HFF-Myc (cell line): ENCODE results near the gene LRRC7.

Experiments
- DNase-seq: peaks from one replicate; pipeline ENCODE4 v3.0.0-alpha.2; 2011; ENCODE audit warnings: low read depth; ENCODE audit errors: extremely low read depth
- H3K4me3 ChIP-seq: replicated peaks from 2 replicates; pipeline ENCODE4 v1.5.1; 2011; ENCODE audit warnings: low read depth, mild to moderate bottlenecking, control low read depth, low read length
- TF ChIP-seq, protein P1 (sequence below): IDR thresholded peaks from 2 replicates; pipeline ENCODE4 v1.5.1; 2012; ENCODE audit warnings: mild to moderate bottlenecking, low read depth, low read length, control low read depth; ENCODE audit errors: missing control alignments

Gene LRRC7

DNA sequence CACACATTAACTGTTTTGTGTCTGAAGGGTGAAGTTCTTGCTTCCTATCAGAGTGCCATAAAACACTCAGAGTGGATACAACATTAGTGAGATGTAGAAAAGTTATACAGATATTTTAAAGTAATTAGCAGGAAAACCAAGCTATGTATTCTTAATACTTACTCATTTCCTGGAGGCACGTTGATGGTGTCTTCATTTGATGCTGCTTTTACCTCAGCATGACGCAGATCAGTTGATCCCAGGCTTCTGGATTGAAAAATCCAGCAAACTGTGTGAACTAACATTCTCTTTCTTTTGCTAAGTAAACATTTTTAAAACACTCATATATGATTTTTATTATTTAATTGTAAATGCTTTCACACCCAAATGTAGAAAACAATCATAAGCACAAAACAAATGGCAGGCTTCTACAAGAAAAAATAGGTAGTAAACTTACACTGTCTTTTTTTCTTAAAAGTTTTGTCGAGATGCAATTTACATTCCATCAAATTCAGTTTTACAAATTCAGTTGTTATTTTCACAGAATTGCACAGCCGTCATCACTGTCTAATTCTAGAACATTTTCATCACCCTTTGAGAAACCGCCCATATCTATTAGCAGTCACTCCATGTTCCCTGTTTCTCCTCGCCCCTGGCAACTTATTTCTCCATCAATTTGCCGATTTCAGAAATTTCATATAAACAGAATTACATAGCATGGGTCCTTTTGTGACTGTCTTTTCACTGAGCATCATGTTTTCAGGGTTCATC is 198.9 kb downstream of the LRRC7 start:
- TF ChIP-seq, protein P1, sequence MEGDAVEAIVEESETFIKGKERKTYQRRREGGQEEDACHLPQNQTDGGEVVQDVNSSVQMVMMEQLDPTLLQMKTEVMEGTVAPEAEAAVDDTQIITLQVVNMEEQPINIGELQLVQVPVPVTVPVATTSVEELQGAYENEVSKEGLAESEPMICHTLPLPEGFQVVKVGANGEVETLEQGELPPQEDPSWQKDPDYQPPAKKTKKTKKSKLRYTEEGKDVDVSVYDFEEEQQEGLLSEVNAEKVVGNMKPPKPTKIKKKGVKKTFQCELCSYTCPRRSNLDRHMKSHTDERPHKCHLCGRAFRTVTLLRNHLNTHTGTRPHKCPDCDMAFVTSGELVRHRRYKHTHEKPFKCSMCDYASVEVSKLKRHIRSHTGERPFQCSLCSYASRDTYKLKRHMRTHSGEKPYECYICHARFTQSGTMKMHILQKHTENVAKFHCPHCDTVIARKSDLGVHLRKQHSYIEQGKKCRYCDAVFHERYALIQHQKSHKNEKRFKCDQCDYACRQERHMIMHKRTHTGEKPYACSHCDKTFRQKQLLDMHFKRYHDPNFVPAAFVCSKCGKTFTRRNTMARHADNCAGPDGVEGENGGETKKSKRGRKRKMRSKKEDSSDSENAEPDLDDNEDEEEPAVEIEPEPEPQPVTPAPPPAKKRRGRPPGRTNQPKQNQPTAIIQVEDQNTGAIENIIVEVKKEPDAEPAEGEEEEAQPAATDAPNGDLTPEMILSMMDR, result no peak
- H3K4me3 ChIP-seq, result no peak overlapping the region
- DNase-seq, result no peak

DNA sequence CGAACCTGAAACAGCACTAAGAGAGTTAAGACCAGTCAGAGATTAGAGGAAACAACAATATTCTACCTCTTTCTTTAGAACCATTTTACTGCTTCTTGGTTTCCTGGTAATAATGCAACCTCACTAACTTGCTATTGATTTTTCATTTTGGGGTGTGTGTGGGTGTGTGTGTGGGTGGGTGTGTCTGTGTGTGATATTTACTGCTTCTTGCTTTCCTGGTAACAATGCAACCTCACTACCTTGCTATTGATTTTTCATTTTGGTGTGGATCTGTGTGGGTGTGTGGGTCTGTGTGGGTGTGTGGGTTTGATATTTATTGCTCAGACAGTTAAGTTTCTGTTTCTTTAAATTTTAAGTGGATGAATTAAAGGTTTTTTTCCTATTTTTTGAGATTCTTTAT is 208.8 kb downstream of the LRRC7 start:
- TF ChIP-seq, protein P1, result no peak
- DNase-seq, result no peak
- H3K4me3 ChIP-seq, result no peak overlapping the region

DNA sequence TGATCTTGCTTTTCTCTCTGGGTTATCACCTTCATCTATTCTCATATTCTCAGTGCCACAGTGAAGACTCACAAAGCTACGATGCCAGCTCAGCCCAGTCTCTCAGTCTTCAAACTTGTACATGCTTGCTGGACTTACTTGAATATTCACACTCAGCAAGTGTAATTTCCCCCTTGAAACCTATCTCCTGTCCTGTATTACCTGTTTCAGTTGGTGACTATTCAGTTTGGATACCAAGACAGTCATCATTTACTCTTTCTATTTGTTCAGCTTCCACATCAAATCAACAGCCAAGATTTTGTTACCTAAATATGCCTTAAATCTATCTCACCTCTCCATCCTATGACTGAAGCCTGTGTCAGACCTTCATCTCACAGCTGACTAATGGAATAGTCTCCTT is 209.7 kb downstream of the LRRC7 start:
- no peak for DNase-seq
- TF ChIP-seq, protein P1, result no peak

DNA sequence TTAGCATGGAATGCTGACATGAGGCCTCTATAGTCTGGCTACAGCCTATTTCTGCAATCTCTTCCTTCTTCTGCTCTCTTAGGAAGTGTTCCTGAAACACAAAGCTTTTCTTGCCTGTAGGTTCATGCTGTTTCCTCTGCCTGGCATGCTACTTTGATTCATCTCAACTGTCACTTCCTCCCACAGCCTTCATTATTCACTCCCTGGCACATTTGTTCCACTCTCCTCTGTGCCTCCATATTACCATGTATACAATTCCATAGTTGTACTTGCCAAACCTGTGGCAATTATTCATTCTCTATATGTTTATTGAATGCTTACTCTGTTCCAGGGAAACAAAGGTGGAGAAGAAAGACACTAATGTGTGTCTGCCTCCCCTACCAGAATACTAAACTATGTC is 210.2 kb downstream of the LRRC7 start:
- TF ChIP-seq, protein P1, result no peak
- no peak for DNase-seq

More for the DNA sequence above, 209.7 kb downstream of the LRRC7 start:
- no peak overlapping the region for H3K4me3 ChIP-seq

DNA sequence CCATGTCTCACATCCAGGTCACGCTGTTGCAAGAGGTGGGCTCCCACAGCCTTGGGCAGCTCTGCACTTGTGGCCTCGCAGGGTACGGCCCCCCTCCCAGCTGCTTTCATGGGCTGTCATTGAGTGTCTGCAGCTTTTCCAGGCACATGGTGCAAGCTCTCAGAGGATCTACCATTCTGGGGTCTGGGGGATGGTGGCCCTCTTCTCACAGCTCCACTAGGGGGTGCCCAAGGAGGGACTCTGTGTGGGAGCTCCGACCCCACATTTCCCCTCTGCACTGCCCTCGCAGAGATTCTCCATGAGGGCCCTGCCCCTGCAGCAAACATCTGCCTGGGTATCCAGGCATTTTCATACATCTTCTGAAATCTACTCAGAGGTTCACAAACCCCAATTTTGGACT is 219.4 kb downstream of the LRRC7 start:
- TF ChIP-seq, protein P1, result no peak
- no peak overlapping the region for H3K4me3 ChIP-seq
- DNase-seq, result no peak

More for the DNA sequence above, 210.2 kb downstream of the LRRC7 start:
- H3K4me3 ChIP-seq, result no peak overlapping the region

DNA sequence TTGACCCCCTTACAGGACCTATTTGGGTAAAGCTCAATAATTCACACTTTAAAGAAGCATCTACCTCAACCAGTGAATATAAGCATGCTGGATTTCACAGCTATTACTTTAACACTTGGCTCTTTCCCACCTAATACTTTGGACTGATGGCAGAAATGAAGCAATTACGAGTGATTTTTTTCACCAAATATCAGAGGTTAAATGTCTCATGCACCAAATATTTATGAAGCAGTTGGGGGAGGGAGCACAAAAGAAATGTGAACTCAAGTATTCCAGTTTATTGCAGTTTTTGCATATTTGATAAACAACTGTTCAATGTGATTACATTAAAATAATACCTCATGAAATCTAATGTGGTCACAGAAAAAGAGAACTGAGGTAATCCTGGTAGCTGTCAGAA is 223.6 kb downstream of the LRRC7 start:
- no peak for DNase-seq
- no peak overlapping the region for H3K4me3 ChIP-seq
- TF ChIP-seq, protein P1, result no peak

DNA sequence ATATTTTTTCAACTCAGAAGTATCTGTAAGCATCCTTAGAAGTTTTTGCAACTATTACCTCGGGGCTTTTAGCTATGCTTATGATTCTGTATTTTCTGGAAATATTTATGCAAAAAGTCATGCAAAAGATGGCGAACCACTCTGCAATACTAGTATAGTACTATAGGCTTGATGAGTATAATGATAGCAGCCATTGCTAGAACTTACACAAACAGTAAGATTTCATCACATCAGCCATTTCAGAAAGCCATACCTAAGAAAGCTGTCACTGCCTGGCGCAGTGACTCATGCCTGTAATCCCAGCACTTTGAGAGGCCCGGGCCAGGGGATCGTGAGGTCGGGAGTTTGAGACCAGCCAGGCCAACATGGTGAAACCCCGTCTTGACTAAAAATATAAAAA is 227.1 kb downstream of the LRRC7 start:
- no peak overlapping the region for H3K4me3 ChIP-seq
- DNase-seq, result no peak
- TF ChIP-seq, protein P1, result no peak
